Esophagus muscularis mucosa (tissue), 4 donors: ENCODE measurements around the gene PRKAG2. TPM values are rescaled to one million over a fixed set of nuclear protein-coding genes. Genes with fewer than 3 reads are reported as not detected.

Source experiments
- DNase-seq: peaks from one replicate; pipeline ENCODE4 v3.0.0-alpha.2; 2017; ENCODE audit errors: extremely low spot score
- H3K27ac ChIP-seq, 4 donors: fragments of 200-600 bp; sonication (generic); replicated peaks in 1 of 4; 1 replicate in 3 of 4; 2 replicates in 1 of 4; pipeline ENCODE4 v1.5.1; 2016 to 2019; ENCODE audit warnings: mild to moderate bottlenecking in 1 of 4
- H3K27me3 ChIP-seq, 4 donors: fragments of 200-600 bp; sonication (generic); one replicate each; pipeline versions ENCODE4 v1.5.1 to v1.6.0; 2016 to 2019
- H3K36me3 ChIP-seq, 4 donors: fragments of 200-600 bp; sonication (generic); one replicate each; pipeline ENCODE4 v1.5.1; 2016 to 2019
- H3K4me1 ChIP-seq, 4 donors: fragments of 200-600 bp; sonication (generic); one replicate each; pipeline ENCODE4 v1.5.1; 2016 to 2019
- H3K4me3 ChIP-seq, 4 donors: fragments of 200-600 bp; sonication (generic); 1 replicate in 2 of 4; 2 replicates in 2 of 4; pipeline ENCODE4 v1.5.1; 2016 to 2019; ENCODE audit warnings: mild to moderate bottlenecking in 4 of 4, moderate library complexity in 1 of 4
- H3K9me3 ChIP-seq, 4 donors: fragments of 200-600 bp; sonication (generic); 1 replicate in 3 of 4; 2 replicates in 1 of 4; pipeline ENCODE4 v1.5.1; 2016 to 2019
- CTCF ChIP-seq, 3 experiments: fragments of 200-600 bp in 2 of 3; fragments of 450-650 bp in 1 of 3; sonication (generic) in 2 of 3; IDR thresholded peaks; one replicate each; pipeline ENCODE4 v1.5.1; 2017 to 2019; ENCODE audit warnings: antibody characterized with exemption in 3 of 3, mild to moderate bottlenecking in 2 of 3, moderate library complexity in 1 of 3
- EP300 ChIP-seq: sonication (generic); formaldehyde crosslinking; IDR thresholded peaks from one replicate; pipeline ENCODE4 v1.6.1; 2017; ENCODE audit warnings: antibody characterized with exemption
- POLR2A ChIP-seq: fragments of 450-650 bp; IDR thresholded peaks from one replicate; pipeline ENCODE4 v1.6.1; 2017; ENCODE audit warnings: antibody characterized with exemption, moderate library complexity, mild to moderate bottlenecking, low read depth
- POLR2AphosphoS5 ChIP-seq, 2 donors: sonication (generic); formaldehyde crosslinking; IDR thresholded peaks; one replicate each; pipeline ENCODE4 v1.6.1; 2017; ENCODE audit warnings: antibody characterized with exemption in 2 of 2
- WGBS: methylation state at CpG from one replicate; pipeline ENCODE4 v1.1.5; 2018; 5-methylcytosine and 5-hydroxymethylcytosine counted together
- intact Hi-C: fragments of 100-400 bp; cut with DNase I; formaldehyde crosslinking; loops from one replicate; pipeline ENCODE4 v1.15.1; 2023
- total RNA-seq, 4 donors: library from RNA; depleted of rRNA; stranded (reverse); fragments of >200 nt; gene quantifications; one replicate each; pipeline versions ENCODE4 v1.1.0 to v1.2.1, GENCODE V29; 2016

Gene PRKAG2
- total RNA-seq, 4 donors from 2014 or later: 51.3 to 97.2 (median 77.5) TPM

GRCh38 chr7:151735186-151735850 lies 141.6 kb downstream of the PRKAG2 start:
- H3K27ac ChIP-seq: peak overlapping the region; percentile 82 to 84 (median 82)
- no peaks in the 10 kb centered on the region for H3K36me3 ChIP-seq
- peaks cover 16 to 30% (median 26%) of the 10 kb centered on the region in 4 donors for H3K4me1 ChIP-seq
- H3K4me3 ChIP-seq: peak overlapping the region; percentile 48 to 60 (median 52)
- TF ChIP-seq POLR2AphosphoS5 (IDR thresholded peaks at IDR 0.05) (no peak), POLR2A (no peak), EP300 (no peak), CTCF (IDR thresholded peaks at IDR 0.05) (no peak)
- intact Hi-C loops: no loop called here
- no peaks in the 10 kb centered on the region for H3K9me3 ChIP-seq
- WGBS: 83% methylated on average over 6 of the region's 9 CpGs
- no peaks in the 10 kb centered on the region for H3K27me3 ChIP-seq
- no peak for DNase-seq

GRCh38 chr7:151732834-151733592 lies 143.9 kb downstream of the PRKAG2 start:
- H3K36me3 ChIP-seq: no peaks in the 10 kb centered on the region
- intact Hi-C loops: no loop called here
- no peak for DNase-seq
- H3K4me1 ChIP-seq: peaks cover 26 to 39% (median 32%) of the 10 kb centered on the region in 4 donors
- no peak overlapping the region for H3K4me3 ChIP-seq
- TF ChIP-seq EP300 (no peak), POLR2AphosphoS5 (IDR thresholded peaks at IDR 0.05) (no peak), CTCF (IDR thresholded peaks at IDR 0.05) (no peak), POLR2A (no peak)
- no peak overlapping the region for H3K27ac ChIP-seq
- 91% methylated on average over 8 of the region's 9 CpGs for WGBS
- H3K9me3 ChIP-seq: no peaks in the 10 kb centered on the region
- no peaks in the 10 kb centered on the region for H3K27me3 ChIP-seq

GRCh38 chr7:151732292-151732691 lies 144.6 kb downstream of the PRKAG2 start:
- no peaks in the 10 kb centered on the region for H3K9me3 ChIP-seq
- no peaks in the 10 kb centered on the region for H3K36me3 ChIP-seq
- no peak for DNase-seq
- H3K4me1 ChIP-seq: peaks cover 30 to 42% (median 36%) of the 10 kb centered on the region in 4 donors
- 88% methylated on average over 13 of the region's 13 CpGs for WGBS
- intact Hi-C loops: no loop called here
- H3K27ac ChIP-seq: no peak overlapping the region
- H3K4me3 ChIP-seq: no peak overlapping the region
- TF ChIP-seq CTCF (IDR thresholded peaks at IDR 0.05) (no peak), EP300 (no peak), POLR2A (no peak), POLR2AphosphoS5 (IDR thresholded peaks at IDR 0.05) (no peak)
- H3K27me3 ChIP-seq: no peaks in the 10 kb centered on the region

- peaks cover 30 to 41% (median 35%) of the 10 kb centered on the region in 4 donors for H3K4me1 ChIP-seq
- no peaks in the 10 kb centered on the region for H3K27me3 ChIP-seq
- no peaks in the 10 kb centered on the region for H3K36me3 ChIP-seq
- no peak for DNase-seq
- peak overlapping the region in 1 of 4 donors; percentile 30 for H3K27ac ChIP-seq
- WGBS: 76% methylated on average over 8 of the region's 8 CpGs
- no peak for TF ChIP-seq EP300
- TF ChIP-seq POLR2AphosphoS5 (IDR thresholded peaks at IDR 0.05): no peak
- TF ChIP-seq POLR2A: no peak
- TF ChIP-seq CTCF (IDR thresholded peaks at IDR 0.05): no peak
- intact Hi-C loops: no loop called here
- no peaks in the 10 kb centered on the region for H3K9me3 ChIP-seq
- no peak overlapping the region for H3K4me3 ChIP-seq
Measured at GRCh38 chr7:151731022-151731441, 145.9 kb downstream of the PRKAG2 start.
